HG03460 (cell line): ENCODE results near the gene POP5.

Source experiments
- ATAC-seq: cut with Tn5 transposase; IDR thresholded peaks from one replicate; pipeline ENCODE4 v1.9.1; 2021; ENCODE audit not compliant: unreplicated experiment

POP5 gene

GRCh38 chr12:120590741-120591407 lies 9.7 kb upstream of the POP5 start:
- ATAC-seq, result no peak

DNA sequence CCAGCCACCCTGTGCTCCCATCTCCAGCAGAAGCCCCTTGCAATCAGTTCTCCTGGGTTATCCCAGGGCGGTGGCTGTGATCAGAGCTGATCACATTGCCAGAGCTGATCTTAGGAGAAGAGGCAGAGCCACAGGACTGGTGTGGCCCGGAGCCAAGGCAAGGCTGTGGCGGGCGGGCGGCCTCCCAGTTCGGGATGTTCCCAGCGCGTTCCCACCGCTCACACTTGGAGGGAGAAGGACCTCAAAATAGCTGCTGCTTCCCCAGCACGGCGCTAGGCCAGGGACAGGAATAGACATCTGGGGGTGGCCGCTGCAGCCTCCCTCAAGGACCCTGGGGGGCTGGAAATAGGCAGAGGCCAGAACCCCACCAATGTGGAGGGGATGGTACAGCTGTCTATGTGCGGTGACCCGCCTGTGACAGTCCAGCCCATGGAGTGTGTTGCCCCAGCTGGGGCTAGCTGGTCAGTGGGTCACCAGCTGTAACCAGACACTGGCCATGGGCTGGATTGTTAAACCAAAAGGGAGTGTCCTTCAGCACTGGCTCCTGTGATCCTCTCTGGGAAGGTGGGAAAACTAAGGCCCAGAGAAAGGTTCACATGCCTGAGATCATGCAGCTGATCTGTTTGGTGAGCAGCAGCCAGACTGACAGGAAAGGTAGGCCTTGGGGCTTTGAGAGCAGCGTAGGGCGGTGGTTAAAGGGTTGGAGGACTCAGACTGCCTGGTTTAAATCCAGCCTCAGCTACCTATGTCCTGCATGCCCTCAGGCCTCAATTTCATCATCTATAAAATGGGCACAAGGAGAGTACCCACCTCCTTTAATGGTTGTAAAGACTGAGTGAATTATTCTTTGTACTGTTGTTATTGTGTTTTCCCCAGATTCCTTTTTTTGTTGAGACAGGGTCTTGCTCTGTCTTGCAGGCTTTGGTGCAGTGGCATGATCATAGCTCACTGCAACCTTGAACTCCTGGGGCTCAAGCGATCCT lies 8.0 kb upstream of the POP5 start:
- no peak for ATAC-seq

GRCh38 chr12:120588371-120588770 lies 7.2 kb upstream of the POP5 start:
- no peak for ATAC-seq

DNA sequence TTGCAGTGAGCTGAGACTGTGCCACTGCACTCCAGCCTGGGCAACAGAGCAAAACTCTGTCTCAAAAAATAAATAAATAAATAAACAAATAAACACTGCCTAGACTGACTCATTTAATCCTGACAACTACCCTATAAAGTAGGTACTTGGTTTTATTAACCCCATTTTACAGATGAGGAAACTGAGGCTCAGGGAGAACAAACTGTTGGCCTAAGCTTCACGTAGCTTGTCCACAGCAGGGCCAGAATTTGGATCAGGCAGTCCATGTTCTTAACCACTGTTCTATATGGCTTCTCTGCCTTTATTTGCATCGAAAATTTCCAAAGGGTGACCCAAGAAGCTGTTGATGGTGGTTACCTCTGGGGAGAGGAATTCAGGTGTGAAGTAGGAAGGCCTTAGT lies 5.7 kb upstream of the POP5 start:
- ATAC-seq, result no peak

DNA sequence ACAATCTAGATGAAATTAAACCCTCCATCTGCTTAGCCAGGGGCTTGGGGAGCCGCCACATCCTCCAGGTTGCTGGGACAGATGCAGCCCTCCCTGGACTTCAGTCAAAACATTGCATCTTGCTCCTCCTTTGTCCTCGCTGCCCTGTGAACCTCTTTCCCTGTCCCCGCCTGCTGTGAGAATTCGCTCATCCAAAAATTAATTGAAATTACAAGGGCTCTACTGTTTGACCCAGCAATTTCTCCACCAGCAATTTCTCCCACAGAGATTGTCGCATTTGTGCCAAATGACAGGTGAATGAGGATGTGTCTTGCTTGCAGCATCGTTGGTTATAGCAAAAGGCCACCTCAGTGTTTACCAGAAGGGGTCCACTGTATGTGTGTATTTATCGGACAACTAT lies 5.0 kb upstream of the POP5 start:
- ATAC-seq, result no peak

GRCh38 chr12:120584343-120585149 lies 3.3 kb upstream of the POP5 start:
- ATAC-seq, result no peak

- ATAC-seq, result no peak
Observed at GRCh38 chr12:120583478-120584030, 2.4 kb upstream of the POP5 start.

DNA sequence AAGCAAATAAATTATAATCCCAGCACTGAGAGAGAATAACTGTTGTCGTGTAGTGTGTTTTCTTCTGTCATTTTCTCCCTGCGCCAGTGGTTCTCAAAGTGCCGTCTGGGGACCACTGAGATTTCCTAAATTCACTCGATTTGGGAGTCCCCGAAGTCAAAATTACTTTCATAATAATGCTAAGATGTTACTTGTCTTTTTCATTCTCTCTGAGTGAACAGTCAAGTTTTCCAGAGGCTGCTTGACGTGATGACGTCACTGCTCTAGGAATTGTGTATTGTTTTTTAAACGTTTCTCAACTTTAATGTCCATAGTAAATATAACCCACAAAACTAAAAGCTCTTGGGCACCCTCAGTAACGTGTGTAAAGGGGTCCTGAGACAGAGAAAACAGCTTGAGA lies 796 bp upstream of the POP5 start:
- no peak for ATAC-seq

DNA sequence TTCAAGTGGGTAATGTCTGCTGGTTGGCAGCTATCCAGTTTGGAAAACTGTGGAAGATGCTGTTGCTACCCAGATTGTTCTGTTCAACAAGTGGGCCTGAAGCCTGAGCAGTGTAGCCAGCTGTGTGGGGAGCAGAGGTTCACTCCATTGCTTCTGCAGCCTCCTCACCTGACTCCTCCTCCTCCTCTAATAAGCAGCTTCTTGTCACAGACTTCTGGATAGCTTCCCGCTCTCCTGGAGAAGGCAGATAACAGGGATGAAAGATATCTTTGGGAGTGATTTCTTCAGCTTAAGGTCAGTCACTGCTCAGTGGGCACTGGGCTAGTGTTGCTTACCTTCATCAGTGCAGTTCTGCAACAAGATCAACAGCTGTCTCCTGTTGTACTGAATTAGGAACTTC lies 2.0 kb downstream of the POP5 start:
- ATAC-seq, result no peak

DNA sequence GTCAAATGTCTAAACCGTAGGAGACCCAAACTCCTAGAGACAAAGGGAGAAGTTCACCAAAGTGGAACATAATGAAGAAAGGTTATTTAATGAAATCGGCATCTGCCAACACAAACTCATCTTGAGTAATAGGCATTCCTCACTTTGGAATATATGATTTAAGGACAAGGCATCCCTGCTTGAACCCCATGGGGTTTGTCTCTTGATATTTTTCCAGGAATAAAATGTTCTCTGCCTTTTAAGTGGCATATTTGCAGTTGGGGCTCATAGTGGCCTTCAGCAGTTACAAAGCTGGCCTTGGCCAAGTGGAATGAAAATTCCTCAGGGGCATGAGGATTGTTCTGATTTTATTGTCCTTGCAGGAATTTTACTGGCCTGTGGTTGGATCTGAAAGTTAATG lies 7.1 kb downstream of the POP5 start:
- ATAC-seq, result no peak

GRCh38 chr12:120573560-120573959 lies 7.6 kb downstream of the POP5 start:
- no peak for ATAC-seq

GRCh38 chr12:120571299-120571698 lies 9.9 kb downstream of the POP5 start:
- no peak for ATAC-seq

GRCh38 chr12:120563495-120563894 lies 17.7 kb downstream of the POP5 start:
- no peak for ATAC-seq

GRCh38 chr12:120562906-120563305 lies 18.3 kb downstream of the POP5 start:
- ATAC-seq, result no peak

DNA sequence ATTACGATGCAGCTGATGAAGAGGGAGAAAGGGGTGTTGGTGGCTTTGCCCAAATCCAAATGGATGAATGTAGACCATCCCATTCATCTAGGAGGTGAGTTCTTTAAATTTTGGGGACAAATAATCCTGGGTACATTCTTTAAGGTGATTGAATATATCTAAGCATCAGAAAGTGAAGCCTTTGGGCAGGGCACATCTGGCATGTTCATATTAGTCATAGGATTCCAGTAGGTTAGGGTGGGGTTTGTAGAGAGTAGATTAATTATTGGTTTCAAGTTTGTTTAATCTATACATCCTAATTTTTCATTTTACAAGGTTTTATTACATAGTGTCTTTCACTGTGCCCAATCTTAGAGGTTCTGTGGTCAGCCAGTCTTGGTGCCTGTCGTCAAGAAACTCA lies 23.6 kb downstream of the POP5 start:
- ATAC-seq, result no peak

DNA sequence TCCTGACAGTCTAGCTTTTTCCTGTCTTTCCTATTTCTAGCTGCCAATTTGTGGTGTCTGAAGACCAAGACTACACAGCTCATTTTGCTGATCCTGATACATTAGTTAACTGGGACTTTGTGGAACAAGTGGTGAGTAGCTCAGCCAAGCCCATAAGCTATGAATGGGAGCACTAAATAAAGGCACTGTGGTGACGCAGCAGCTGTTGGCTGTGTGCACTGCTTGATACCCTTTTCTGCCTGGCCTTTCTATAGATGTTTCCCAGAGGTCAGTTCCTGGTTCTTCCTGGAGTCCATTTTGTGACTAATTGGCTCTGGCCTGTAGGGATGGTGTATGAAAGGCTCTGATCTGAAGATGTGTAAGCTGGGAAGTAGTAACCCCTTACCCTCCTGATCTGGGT lies 26.5 kb downstream of the POP5 start:
- no peak for ATAC-seq

- no peak for ATAC-seq
Observed at GRCh38 chr12:120546050-120546386, 35.2 kb downstream of the POP5 start.

- ATAC-seq, result no peak
Observed at GRCh38 chr12:120544691-120545090, 36.5 kb downstream of the POP5 start.

- no peak for ATAC-seq
Observed at GRCh38 chr12:120542166-120542565, 39.0 kb downstream of the POP5 start.

DNA sequence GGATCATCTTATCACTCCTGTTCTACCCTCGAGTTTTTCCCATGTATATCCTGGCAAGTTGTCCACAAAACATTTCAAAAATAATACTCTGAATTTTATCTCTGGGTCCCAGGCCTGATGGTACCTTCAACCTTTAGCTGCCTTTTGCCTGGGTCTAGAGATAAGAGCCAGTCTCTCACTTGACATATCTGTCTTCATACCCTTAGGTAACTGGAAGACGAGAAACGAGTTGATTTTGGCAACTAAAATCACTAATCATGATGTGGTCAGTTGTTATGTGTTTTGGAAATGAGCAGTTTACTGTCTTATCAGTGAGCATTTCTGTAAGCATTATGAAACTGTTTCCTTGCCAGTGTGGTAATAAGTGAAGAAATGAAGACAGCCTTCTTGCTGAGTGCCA lies 40.8 kb downstream of the POP5 start:
- no peak for ATAC-seq

GRCh38 chr12:120539303-120539702 lies 41.9 kb downstream of the POP5 start:
- ATAC-seq, result no peak
